PC-9 (cell line): Measurements from ENCODE around the gene PIEZO2. TPM values are rescaled to one million over a fixed set of nuclear protein-coding genes. Genes with fewer than 3 reads are reported as not detected.
"Not testable (repeated sequence)": the region's sequence is repeated elsewhere in the genome, so short reads cannot be mapped to it uniquely, and the experiment has no call there.

Experiments used
- BruUV-seq: library from RNA; stranded (reverse); fragments of 400-500 nt; replicated peaks from 2 replicates; lab custom pipeline; 2021; lab: Mats Ljungman, UMichigan
- CTCF ChIA-PET: fragments of 300-600 bp; sonication (Branson Sonifier 250); formaldehyde crosslinking; loops from one replicate; lab custom pipeline; 2022; ENCODE audit warnings: antibody characterized with exemption; lab: Charles Lee
- POLR2A ChIA-PET: fragments of 300-600 bp; sonication (Branson Sonifier 250); formaldehyde crosslinking; loops from one replicate; lab custom pipeline; 2022; ENCODE audit warnings: antibody characterized with exemption; ENCODE audit not compliant: unreplicated experiment; lab: Charles Lee
- DNase-seq, 2 experiments: peaks; one replicate each; pipeline versions ENCODE4 v3.0.0 to v3.0.0-alpha.2; 2015 to 2022; ENCODE audit warnings: mixed read lengths in 1 of 2
- H2AFZ ChIP-seq: fragments of 200-600 bp; sonication (generic); 2 replicates; pipeline ENCODE4 v1.8.1; 2017; ENCODE audit warnings: antibody characterized with exemption
- H3F3A ChIP-seq: fragments of 200-600 bp; sonication (generic); 2 replicates; pipeline ENCODE4 v1.8.1; 2017; ENCODE audit warnings: antibody characterized with exemption, mild to moderate bottlenecking, low read depth; ENCODE audit not compliant: insufficient read depth
- H3K27ac ChIP-seq: fragments of 200-600 bp; sonication (generic); 2 replicates; pipeline ENCODE4 v1.6.1; 2016; ENCODE audit warnings: mixed run types
- H3K27me3 ChIP-seq: fragments of 200-600 bp; sonication (generic); 2 replicates; pipeline ENCODE4 v1.6.1; 2016; ENCODE audit warnings: low read depth, mixed run types; ENCODE audit not compliant: insufficient read depth
- H3K36me3 ChIP-seq: fragments of 200-600 bp; sonication (generic); 2 replicates; pipeline ENCODE4 v1.6.1; 2016; ENCODE audit warnings: low read depth, mixed run types
- H3K4me1 ChIP-seq: fragments of 200-600 bp; sonication (generic); replicated peaks from 2 replicates; pipeline ENCODE4 v1.6.1; 2016; ENCODE audit warnings: mixed run types; ENCODE audit not compliant: insufficient read depth
- H3K4me2 ChIP-seq: fragments of 200-600 bp; sonication (generic); 2 replicates; pipeline ENCODE4 v1.6.1; 2017; ENCODE audit warnings: mixed run types
- H3K4me3 ChIP-seq: fragments of 200-600 bp; sonication (generic); 2 replicates; pipeline ENCODE4 v1.6.1; 2016; ENCODE audit warnings: mixed run types
- H3K79me2 ChIP-seq: fragments of 200-600 bp; sonication (generic); 2 replicates; pipeline ENCODE4 v1.6.1; 2017; ENCODE audit warnings: low read depth, mixed run types
- H3K9me2 ChIP-seq: fragments of 200-600 bp; sonication (generic); 2 replicates; pipeline ENCODE4 v1.8.1; 2017; ENCODE audit warnings: mild to moderate bottlenecking; ENCODE audit not compliant: insufficient read depth
- H3K9me3 ChIP-seq: fragments of 200-600 bp; sonication (generic); 2 replicates; pipeline ENCODE4 v1.8.1; 2016; ENCODE audit warnings: low read depth; ENCODE audit not compliant: insufficient read depth
- H4K20me1 ChIP-seq: fragments of 200-600 bp; sonication (generic); 2 replicates; pipeline ENCODE4 v1.8.1; 2017; ENCODE audit not compliant: insufficient read depth
- CTCF ChIP-seq: fragments of 200-600 bp; sonication (generic); conservative IDR thresholded peaks from 2 replicates; pipeline ENCODE4 v1.6.1; 2017; ENCODE audit warnings: mixed run types, antibody characterized with exemption, mild to moderate bottlenecking, moderate library complexity
- EZH2 ChIP-seq: fragments of 200-600 bp; sonication (generic); IDR thresholded peaks from 2 replicates; pipeline ENCODE4 v1.8.0; 2017; ENCODE audit warnings: antibody characterized with exemption, low read depth
- intact Hi-C: fragments of 100-400 bp; cut with micrococcal nuclease; formaldehyde crosslinking; loops from one replicate; pipeline ENCODE4 v1.10.0; 2022; ENCODE audit not compliant: unreplicated experiment
- total RNA-seq: library from RNA; stranded (reverse); gene quantifications from 2 replicates; pipeline ENCODE4 v1.2.3, GENCODE V29; 2021

PIEZO2 gene
- total RNA-seq, 1 experiment from 2014 or later: not detected

GRCh38 chr18:10923551-10924070 is 225.8 kb downstream of the PIEZO2 start:
- no peak for DNase-seq
- H3K4me1 ChIP-seq: no peaks in the 10 kb centered on the region
- H2AFZ ChIP-seq: no peak overlapping the region
- TF ChIP-seq EZH2 (no peak), CTCF (no peak)
- H3K4me2 ChIP-seq: no peak overlapping the region
- H3K27ac ChIP-seq: no peak overlapping the region
- H3K4me3 ChIP-seq: no peak overlapping the region
- H3K9me2 ChIP-seq: no peaks in the 10 kb centered on the region
- H4K20me1 ChIP-seq: no peaks in the 10 kb centered on the region
- no peaks in the 10 kb centered on the region for H3K9me3 ChIP-seq
- BruUV-seq: no TSS peak
- POLR2A ChIA-PET: no interaction called here
- no peaks in the 10 kb centered on the region for H3K79me2 ChIP-seq
- no peaks in the 10 kb centered on the region for H3F3A ChIP-seq
- intact Hi-C loops: loop anchor here (1.0 kb wide), 1 partner anchor 36 kb away; no protein-coding TSS in a partner anchor
- CTCF ChIA-PET: no interaction called here
- H3K36me3 ChIP-seq: no peaks in the 10 kb centered on the region
- H3K27me3 ChIP-seq: peaks cover 57% of the 10 kb centered on the region

GRCh38 chr18:10923141-10923540 is 226.2 kb downstream of the PIEZO2 start:
- intact Hi-C loops: loop anchor here (1.0 kb wide), 1 partner anchor 36 kb away; no protein-coding TSS in a partner anchor
- Histone ChIP-seq H4K20me1 (no peaks in the 10 kb centered on the region), H3K4me2 (no peak overlapping the region), H3K79me2 (no peaks in the 10 kb centered on the region), H3K9me3 (no peaks in the 10 kb centered on the region), H3K27ac (no peak overlapping the region), H3K27me3 (peaks cover 54% of the 10 kb centered on the region), H3K4me1 (no peaks in the 10 kb centered on the region), H2AFZ (no peak overlapping the region), H3K4me3 (no peak overlapping the region), H3F3A (no peaks in the 10 kb centered on the region), H3K9me2 (no peaks in the 10 kb centered on the region), H3K36me3 (no peaks in the 10 kb centered on the region)
- no TSS peak for BruUV-seq
- CTCF ChIA-PET: no interaction called here
- TF ChIP-seq EZH2 (no peak), CTCF (no peak)
- no peak for DNase-seq
- POLR2A ChIA-PET: no interaction called here

GRCh38 chr18:10922712-10923111 is 226.7 kb downstream of the PIEZO2 start:
- H3K9me2 ChIP-seq, H3F3A ChIP-seq, H2AFZ ChIP-seq, H3K4me3 ChIP-seq, H3K4me1 ChIP-seq, H3K36me3 ChIP-seq, BruUV-seq, H3K79me2 ChIP-seq, H3K9me3 ChIP-seq, H4K20me1 ChIP-seq, H3K4me2 ChIP-seq, POLR2A ChIA-PET, H3K27ac ChIP-seq, DNase-seq, CTCF ChIA-PET: not testable (repeated sequence)
- H3K27me3 ChIP-seq: peaks cover 51% of the 10 kb centered on the region
- intact Hi-C loops: loop anchor here (1.0 kb wide), 1 partner anchor 37 kb away; no protein-coding TSS in a partner anchor

GRCh38 chr18:10920309-10920708 is 229.1 kb downstream of the PIEZO2 start:
- BruUV-seq, CTCF ChIA-PET: not testable (repeated sequence)

More at GRCh38 chr18:10920309-10920708, 229.1 kb downstream of the PIEZO2 start:
- H2AFZ ChIP-seq, intact Hi-C loops, H3K79me2 ChIP-seq, H3K4me3 ChIP-seq, H3K4me2 ChIP-seq, H3K36me3 ChIP-seq, DNase-seq, H3K9me2 ChIP-seq, H3K9me3 ChIP-seq, H3F3A ChIP-seq, H4K20me1 ChIP-seq, H3K27ac ChIP-seq, POLR2A ChIA-PET, H3K4me1 ChIP-seq: not testable (repeated sequence)
- H3K27me3 ChIP-seq: peaks cover 35% of the 10 kb centered on the region
